ENCODE results near the gene FAM89B. TPM values are rescaled to one million over a fixed set of nuclear protein-coding genes. Genes with fewer than 3 reads are reported as not detected.
A peak's percentile ranks its signal among the peaks of the same experiment; 100 is the strongest.

FAM89B gene
- total and polyA plus RNA-seq, 2 donors (not counting 1 experiment from before 2014, with no cell fraction given), result 30.4 to 50.2 TPM

GRCh38 chr11:65546217-65546958 lies 25.9 kb upstream of the FAM89B start:
- H3K4me3 ChIP-seq (ENCODE audit: control extremely low read depth in 1 of 5, extremely low read depth in 1 of 5, insufficient read depth in 1 of 5, low read depth in 2 of 5, low read length in 4 of 5), result peak overlapping the region in 4 of 5 experiments; percentile 40 to 60 (median 52)
- no peaks in the 10 kb centered on the region for H3K36me3 ChIP-seq (replicated peaks in 1 of 2; ENCODE audit: control extremely low read depth in 1 of 2, control insufficient read depth in 1 of 2, extremely low read depth in 1 of 2, insufficient read depth in 2 of 2, low read length in 1 of 2)
- H3K9me3 ChIP-seq (ENCODE audit: control extremely low read depth in 1 of 3, control insufficient read depth in 2 of 3, insufficient read depth in 1 of 3, low read length in 2 of 3), result no peaks in the 10 kb centered on the region
- H3K27me3 Mint-ChIP-seq, result no peaks in the 10 kb centered on the region
- no peaks in the 10 kb centered on the region for H3K27me3 ChIP-seq (replicated peaks in 1 of 4; ENCODE audit: control extremely low read depth in 1 of 4, control insufficient read depth in 3 of 4, insufficient read depth in 4 of 4, low read length in 3 of 4)
- intact Hi-C loops (cut with micrococcal nuclease), result loop anchor here (1.0 to 10.0 kb wide), 3 partner anchors 24 to 432 kb away; partner anchors contain the start of genes PCNX3, TM7SF2, ZNHIT2 and ZNRD2
- DNase-seq (peak; percentile 98), ATAC-seq (ENCODE audit: low read depth) (peak; percentile 89)
- peak overlapping the region; percentile 79 to 93 for H3K27ac ChIP-seq (ENCODE audit: low read length in 2 of 2)
- H3K4me2 ChIP-seq (replicated peaks; ENCODE audit: low read depth, low read length, poor library complexity, severe bottlenecking), result peak overlapping the region; percentile 90
- H3K79me2 ChIP-seq (ENCODE audit: control insufficient read depth, insufficient read depth, low read length), result peaks cover 1% of the 10 kb centered on the region
- 4% methylated on average over 55 of the region's 64 CpGs for WGBS (ENCODE audit: insufficient coverage)
- TF ChIP-seq EZH2 (IDR thresholded peaks at IDR 0.05; ENCODE audit: borderline replicate concordance, insufficient read depth, low read depth, low read length, poor library complexity, severe bottlenecking) (no peak), CTCF (IDR thresholded peaks at IDR 0.05) (no peak)
- H4K20me1 ChIP-seq (ENCODE audit: control insufficient read depth, insufficient read depth, low read length, poor library complexity, severe bottlenecking), result no peaks in the 10 kb centered on the region
- ChIA-PET CTCF (interaction anchor here (0.6 to 9.2 kb wide), 6 partner anchors 9 to 184 kb away, joined by 3 to 144 read pairs (median 6); partner anchors contain the start of genes FAM89B and ZNRD2), POLR2A (interaction anchor here (0.6 to 3.2 kb wide), 17 partner anchors 10 to 402 kb away, joined by 3 to 11 read pairs (median 4); partner anchors contain the start of genes FAM89B, LTBP3, PCNX3 and ZNRD2)
- peak overlapping the region; percentile 93 for H3K27ac Mint-ChIP-seq
- peak overlapping the region; percentile 89 for H3K4me3 Mint-ChIP-seq
- peak overlapping the region; percentile 52 for H3K9ac ChIP-seq (ENCODE audit: low read length)
- H3K4me1 Mint-ChIP-seq, result peaks cover 59% of the 10 kb centered on the region
- no peaks in the 10 kb centered on the region for H3K9me3 Mint-ChIP-seq (ENCODE audit: insufficient read depth)
- peak overlapping the region; percentile 71 for H2AFZ ChIP-seq (ENCODE audit: insufficient read depth, low read depth, low read length, poor library complexity, severe bottlenecking)
- peaks cover 34 to 50% of the 10 kb centered on the region in 2 donors for H3K4me1 ChIP-seq (ENCODE audit: control insufficient read depth in 2 of 2, insufficient read depth in 2 of 2, low read length in 2 of 2)
